ENCODE data around the gene TRAPPC10.

DNA sequence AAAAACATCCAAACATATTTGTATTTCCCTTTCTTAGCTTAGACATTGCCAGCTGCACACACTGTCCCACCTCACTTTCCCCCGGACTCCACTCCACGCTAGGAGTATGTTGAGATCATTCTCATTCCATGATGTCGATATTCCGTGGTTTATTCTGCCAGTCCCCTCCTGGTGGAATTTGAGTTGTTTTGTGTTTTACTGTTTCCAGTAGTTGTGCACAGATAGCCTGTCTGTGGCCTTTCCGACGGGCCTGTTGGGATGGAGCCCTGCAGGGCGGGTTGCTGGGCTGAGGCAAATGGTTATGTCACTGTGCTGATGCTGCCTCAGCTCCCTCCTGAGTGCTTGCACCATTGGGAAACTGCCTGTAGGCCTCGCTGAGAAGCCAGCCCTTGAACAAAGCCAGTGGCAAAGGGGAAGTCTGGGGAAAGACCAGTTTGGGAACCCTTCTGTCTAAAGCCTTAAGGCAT is 12.8 kb downstream of the TRAPPC10 start:
- TF ChIP-seq POLR2A (IDR thresholded peaks at IDR 0.05; ENCODE audit: low read length) (no peak), GATA1 (IDR thresholded peaks at IDR 0.05; ENCODE audit: low read depth, low read length) (no peak)

Measured in erythroblast (primary cell).